ENCODE measurements around the gene C1orf198.

DNA sequence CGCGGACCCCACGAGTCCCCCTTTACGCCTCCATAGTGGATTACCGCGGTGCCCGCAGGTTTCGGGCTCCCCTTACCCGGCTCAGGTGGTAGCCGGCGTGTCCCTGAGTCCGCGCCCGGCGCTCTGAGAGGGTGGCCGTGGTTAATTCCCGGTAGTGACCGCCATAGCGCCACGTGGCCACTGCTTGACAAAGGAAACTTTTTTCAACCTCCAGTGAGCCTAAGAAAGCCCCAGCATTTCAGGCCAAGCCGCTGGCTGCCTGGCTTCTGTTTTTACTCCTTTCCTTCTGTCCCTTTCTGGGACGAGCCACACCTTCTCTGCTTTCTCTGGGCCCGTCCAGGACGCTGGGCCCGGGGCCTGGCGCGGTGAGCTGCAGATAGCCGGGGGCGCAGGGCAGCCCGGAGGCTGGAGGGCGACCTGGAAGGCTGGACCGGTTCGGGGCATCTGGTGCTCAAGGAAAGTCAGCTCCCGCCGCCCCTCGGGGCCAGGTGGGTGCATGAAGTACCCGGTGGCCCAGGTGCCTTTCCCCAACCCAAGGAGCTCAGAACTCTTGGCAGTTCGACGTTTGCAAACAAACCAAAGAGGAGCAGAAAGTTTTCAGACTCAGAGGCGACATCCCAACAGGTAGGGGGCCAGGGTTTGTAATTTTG is 540 bp upstream of the C1orf198 start:
- TF ChIP-seq, protein P1, sequence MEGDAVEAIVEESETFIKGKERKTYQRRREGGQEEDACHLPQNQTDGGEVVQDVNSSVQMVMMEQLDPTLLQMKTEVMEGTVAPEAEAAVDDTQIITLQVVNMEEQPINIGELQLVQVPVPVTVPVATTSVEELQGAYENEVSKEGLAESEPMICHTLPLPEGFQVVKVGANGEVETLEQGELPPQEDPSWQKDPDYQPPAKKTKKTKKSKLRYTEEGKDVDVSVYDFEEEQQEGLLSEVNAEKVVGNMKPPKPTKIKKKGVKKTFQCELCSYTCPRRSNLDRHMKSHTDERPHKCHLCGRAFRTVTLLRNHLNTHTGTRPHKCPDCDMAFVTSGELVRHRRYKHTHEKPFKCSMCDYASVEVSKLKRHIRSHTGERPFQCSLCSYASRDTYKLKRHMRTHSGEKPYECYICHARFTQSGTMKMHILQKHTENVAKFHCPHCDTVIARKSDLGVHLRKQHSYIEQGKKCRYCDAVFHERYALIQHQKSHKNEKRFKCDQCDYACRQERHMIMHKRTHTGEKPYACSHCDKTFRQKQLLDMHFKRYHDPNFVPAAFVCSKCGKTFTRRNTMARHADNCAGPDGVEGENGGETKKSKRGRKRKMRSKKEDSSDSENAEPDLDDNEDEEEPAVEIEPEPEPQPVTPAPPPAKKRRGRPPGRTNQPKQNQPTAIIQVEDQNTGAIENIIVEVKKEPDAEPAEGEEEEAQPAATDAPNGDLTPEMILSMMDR (conservative IDR thresholded peaks at IDR 0.05), result no peak
- no peak for TF ChIP-seq EZH2 (IDR thresholded peaks at IDR 0.05; ENCODE audit: low read depth)
